ENCODE results near the gene FRS3. TPM values are rescaled to one million over a fixed set of nuclear protein-coding genes. Genes with fewer than 3 reads are reported as not detected.

FRS3 gene
- total and polyA plus RNA-seq, 8 donors: 0.29 to 22.2 (median 3.6) TPM

DNA sequence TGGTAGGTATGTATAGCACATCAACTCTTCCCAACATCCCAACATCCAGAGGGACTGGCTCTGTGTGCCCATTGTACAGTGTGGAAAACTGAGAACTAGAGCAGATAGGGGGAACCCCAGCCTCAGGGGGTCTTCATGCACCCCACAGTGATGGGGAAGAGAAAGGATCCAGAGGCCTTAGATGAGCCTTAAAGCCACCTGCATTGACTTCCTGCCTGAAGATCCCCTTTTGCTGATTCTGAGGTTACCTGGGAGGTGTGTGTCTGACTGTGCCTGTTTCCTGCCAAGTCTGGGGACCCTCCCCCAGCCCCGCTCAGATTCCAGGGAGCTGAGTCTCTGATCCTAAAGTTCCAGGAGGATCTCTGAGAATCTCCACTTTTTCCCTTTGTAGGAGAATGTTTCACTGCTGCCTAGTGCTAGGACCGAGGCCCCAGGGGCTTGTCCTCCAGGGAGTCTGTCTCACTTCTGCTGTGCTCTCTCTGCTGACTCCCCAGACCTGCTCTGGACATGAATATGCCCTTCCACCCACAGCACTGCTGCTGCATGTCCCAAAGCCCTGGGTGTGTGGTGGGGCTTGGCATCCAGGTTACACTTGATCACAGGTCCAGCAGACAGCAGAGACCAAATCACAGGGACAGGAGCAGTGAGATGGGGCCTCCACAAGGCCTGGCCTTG lies 19.7 kb downstream of the FRS3 start:
- intact Hi-C loops (cut with DNase I; ENCODE audit: low total_unique reads): no loop called here
- H3K27me3 ChIP-seq: no peaks in the 10 kb centered on the region

DNA sequence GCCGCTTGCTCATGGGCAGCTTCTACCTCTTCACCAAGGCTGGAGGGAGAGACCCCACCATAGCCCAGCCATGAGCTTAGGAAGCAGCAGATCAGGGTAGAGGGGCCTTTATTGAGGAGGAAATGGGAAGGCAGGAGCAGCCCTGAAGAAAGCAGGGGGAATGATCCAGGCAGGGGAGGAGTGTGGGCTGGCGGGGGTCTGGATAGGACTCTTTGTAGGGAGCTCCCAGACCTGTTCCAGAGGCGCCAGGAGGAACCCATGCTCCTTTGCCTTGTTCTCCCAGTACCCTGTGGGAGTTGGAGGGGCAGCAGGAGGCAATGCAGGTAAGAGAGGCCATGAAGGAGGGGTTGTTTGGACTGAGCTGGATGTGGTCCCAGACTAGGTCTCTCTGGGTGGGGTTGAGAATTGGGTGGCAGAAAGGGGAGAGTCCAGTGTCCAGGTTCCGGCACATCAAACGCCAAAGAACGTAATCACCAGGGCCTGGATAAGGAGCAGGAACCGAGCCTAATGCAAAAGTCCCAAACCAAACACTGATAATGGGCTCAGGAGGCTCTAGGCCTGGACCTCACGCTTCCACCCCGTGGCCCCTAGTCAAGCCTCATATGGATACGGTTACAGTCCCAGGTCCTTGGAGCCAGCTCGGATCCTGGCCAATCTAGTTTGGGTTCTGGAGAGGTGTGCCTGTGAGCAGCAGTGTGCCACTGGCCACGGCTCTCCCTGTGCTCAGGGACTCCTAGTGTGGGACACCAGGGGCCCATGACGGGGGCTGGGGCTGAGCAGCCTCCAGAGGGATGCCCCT lies 20.4 kb downstream of the FRS3 start:
- DNase-seq: peak in 1 of 2 donors; percentile 89
- intact Hi-C loops (cut with DNase I; ENCODE audit: low total_unique reads): no loop called here
- no peaks in the 10 kb centered on the region for H3K36me3 ChIP-seq

More for the DNA sequence above, 19.7 kb downstream of the FRS3 start:
- H3K4me3 ChIP-seq: no peak overlapping the region
- H3K27ac ChIP-seq: peak overlapping the region; percentile 64 to 78 (median 75)
- H3K9me3 ChIP-seq: no peaks in the 10 kb centered on the region
- peaks cover 8 to 31% (median 19%) of the 10 kb centered on the region in 4 donors for H3K4me1 ChIP-seq
- no peaks in the 10 kb centered on the region for H3K36me3 ChIP-seq
- WGBS, 5 donors: 34 to 77% (median 55%) methylated on average over 2 of the region's 2 CpGs
- TF ChIP-seq EP300 (IDR thresholded peaks at IDR 0.05) (no peak), POLR2AphosphoS5 (IDR thresholded peaks at IDR 0.05) (no peak), POLR2A (IDR thresholded peaks at IDR 0.05) (no peak)
- TF ChIP-seq, protein P1, sequence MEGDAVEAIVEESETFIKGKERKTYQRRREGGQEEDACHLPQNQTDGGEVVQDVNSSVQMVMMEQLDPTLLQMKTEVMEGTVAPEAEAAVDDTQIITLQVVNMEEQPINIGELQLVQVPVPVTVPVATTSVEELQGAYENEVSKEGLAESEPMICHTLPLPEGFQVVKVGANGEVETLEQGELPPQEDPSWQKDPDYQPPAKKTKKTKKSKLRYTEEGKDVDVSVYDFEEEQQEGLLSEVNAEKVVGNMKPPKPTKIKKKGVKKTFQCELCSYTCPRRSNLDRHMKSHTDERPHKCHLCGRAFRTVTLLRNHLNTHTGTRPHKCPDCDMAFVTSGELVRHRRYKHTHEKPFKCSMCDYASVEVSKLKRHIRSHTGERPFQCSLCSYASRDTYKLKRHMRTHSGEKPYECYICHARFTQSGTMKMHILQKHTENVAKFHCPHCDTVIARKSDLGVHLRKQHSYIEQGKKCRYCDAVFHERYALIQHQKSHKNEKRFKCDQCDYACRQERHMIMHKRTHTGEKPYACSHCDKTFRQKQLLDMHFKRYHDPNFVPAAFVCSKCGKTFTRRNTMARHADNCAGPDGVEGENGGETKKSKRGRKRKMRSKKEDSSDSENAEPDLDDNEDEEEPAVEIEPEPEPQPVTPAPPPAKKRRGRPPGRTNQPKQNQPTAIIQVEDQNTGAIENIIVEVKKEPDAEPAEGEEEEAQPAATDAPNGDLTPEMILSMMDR (IDR thresholded peaks at IDR 0.05): no peak
- no peak for DNase-seq

DNA sequence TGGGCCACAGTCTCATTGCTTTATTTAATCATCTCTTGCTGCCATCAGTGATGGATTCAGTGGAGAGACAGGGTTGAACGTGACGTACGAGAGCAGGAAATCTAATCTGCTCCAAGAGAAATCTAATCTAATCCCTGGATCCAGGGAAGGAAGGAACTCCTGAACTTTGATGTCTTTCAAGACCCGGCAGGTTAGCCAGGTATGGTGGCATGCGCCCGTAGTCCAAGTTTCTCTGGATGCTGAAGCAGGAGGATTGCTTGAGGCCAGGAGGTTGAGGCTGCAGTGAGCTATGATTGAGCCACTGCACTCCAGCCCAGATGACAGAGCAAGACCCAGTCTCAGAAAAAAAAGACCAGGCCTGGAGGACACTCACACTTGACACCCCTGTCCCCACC lies 21.1 kb downstream of the FRS3 start:
- WGBS, 5 donors: 41 to 70% (median 47%) methylated on average over 6 of the region's 6 CpGs
- DNase-seq: no peak
- intact Hi-C loops (cut with DNase I; ENCODE audit: low total_unique reads): no loop called here
- H3K36me3 ChIP-seq: no peaks in the 10 kb centered on the region
- H3K4me1 ChIP-seq: peaks cover 8 to 31% (median 19%) of the 10 kb centered on the region in 4 donors
- TF ChIP-seq POLR2A (IDR thresholded peaks at IDR 0.05) (no peak), POLR2AphosphoS5 (IDR thresholded peaks at IDR 0.05) (no peak), EP300 (IDR thresholded peaks at IDR 0.05) (no peak)
- TF ChIP-seq, protein P1 (IDR thresholded peaks at IDR 0.05): no peak
- H3K4me3 ChIP-seq: no peak overlapping the region
- H3K9me3 ChIP-seq: no peaks in the 10 kb centered on the region
- H3K27ac ChIP-seq: peak overlapping the region; percentile 60 to 78 (median 75)
- no peaks in the 10 kb centered on the region for H3K27me3 ChIP-seq

More for the DNA sequence above, 20.4 kb downstream of the FRS3 start:
- H3K4me3 ChIP-seq: no peak overlapping the region
- H3K27me3 ChIP-seq: no peaks in the 10 kb centered on the region
- peaks cover 8 to 31% (median 19%) of the 10 kb centered on the region in 4 donors for H3K4me1 ChIP-seq
- WGBS, 5 donors: 38 to 66% (median 59%) methylated on average over 10 to 13 of the region's 13 CpGs
- no peaks in the 10 kb centered on the region for H3K9me3 ChIP-seq
- TF ChIP-seq POLR2AphosphoS5 (IDR thresholded peaks at IDR 0.05) (peak in 2 of 3 donors; percentile 51 to 78), POLR2A (IDR thresholded peaks at IDR 0.05) (no peak)
- H3K27ac ChIP-seq: peak overlapping the region; percentile 64 to 78 (median 75)

DNA sequence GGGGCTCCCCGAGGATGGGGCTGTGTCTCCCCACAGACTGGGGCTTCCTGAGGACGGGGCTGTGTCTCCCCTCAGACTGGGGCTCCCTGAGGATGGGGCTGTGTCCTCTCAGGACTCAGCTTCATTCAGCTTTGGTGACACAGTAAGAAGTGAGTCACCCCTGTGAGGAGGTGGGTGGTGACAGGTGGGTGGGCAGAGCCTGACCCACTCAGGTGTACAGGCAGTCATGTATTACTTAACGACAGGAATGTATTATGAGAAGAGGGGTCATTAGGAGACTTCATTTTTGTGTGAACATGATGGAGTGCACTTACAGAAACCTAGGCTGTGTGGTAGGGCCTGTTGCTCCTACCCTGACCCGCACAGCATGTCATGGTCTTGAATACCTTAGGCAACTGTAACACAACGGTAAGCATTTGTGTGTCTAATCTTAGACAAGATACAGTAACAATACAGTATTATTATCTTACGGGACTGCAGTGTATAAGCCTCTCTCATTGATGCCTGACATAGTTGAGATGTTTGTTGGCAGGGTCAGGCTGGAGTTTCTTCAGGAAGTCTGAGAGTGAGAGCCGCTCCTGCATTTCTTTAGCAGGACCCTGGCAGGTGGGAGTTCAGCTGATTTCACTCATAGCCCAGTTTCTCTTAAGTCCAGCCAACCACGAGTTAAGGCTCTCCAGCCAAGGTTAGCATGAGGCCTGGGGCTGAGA lies 21.6 kb downstream of the FRS3 start:
- no peak for DNase-seq
- TF ChIP-seq EP300 (IDR thresholded peaks at IDR 0.05) (no peak), POLR2AphosphoS5 (IDR thresholded peaks at IDR 0.05) (no peak), POLR2A (IDR thresholded peaks at IDR 0.05) (no peak)
- TF ChIP-seq, protein P1 (IDR thresholded peaks at IDR 0.05): no peak
- H3K27ac ChIP-seq: peak overlapping the region in 4 of 5 donors; percentile 60 to 76 (median 70)
- WGBS, 5 donors: 59 to 69% (median 61%) methylated on average over 7 to 8 of the region's 8 CpGs
- peaks cover 8 to 31% (median 19%) of the 10 kb centered on the region in 4 donors for H3K4me1 ChIP-seq
- H3K27me3 ChIP-seq: no peaks in the 10 kb centered on the region
- intact Hi-C loops (cut with DNase I; ENCODE audit: low total_unique reads): no loop called here
- no peaks in the 10 kb centered on the region for H3K9me3 ChIP-seq
- no peaks in the 10 kb centered on the region for H3K36me3 ChIP-seq
- H3K4me3 ChIP-seq: no peak overlapping the region
